ENCODE measurements around the gene GLCCI1.

The GLCCI1 gene

DNA sequence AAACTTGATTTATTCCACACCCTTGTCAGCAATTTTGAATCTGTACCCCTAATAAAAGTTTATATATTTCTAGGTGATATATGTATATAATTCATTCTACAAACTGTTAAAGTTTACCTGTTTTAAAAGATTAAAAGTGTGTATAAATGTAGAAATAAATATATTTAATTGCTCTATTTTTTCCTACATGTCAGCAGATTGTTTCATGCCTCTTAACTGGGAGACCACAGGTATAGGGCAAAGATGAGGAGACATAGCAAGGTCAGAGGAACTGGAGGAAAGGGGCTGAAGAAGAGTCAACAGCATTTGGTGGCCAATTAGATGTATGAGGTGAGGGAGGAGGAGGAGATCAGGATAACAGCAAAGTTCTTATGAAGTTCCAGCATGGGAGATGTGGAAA lies 109.8 kb downstream of the GLCCI1 start:
- Histone ChIP-seq H2AFZ (ENCODE audit: low read depth, low read length, severe bottlenecking) (no peak overlapping the region), H3K27ac (ENCODE audit: low read depth, low read length) (no peak overlapping the region)

DNA sequence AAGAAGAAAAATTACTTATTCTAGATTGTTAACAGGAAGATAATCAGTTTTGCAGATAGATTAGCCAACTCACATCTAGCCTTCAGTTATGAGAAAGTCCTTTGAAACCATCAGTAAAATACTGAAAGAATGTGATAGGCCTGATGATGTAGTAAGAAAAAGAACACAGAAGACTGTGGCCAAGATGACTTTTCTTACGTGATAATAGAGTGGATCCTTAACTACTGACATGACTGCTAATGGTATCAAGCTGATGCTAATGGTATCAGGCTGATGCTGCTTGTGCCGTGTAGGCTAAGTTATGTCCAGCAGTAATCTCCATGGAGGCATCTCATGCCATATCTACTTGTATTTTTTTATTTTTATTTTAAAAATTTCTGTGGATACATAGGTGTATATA lies 114.2 kb downstream of the GLCCI1 start:
- H3K9me3 ChIP-seq (ENCODE audit: insufficient read depth, low read length), result no peaks in the 10 kb centered on the region
- no peaks in the 10 kb centered on the region for H4K20me1 ChIP-seq (ENCODE audit: low read depth, low read length)
- H3K27ac ChIP-seq (ENCODE audit: low read depth, low read length), result no peak overlapping the region
- no peak overlapping the region for H2AFZ ChIP-seq (ENCODE audit: low read depth, low read length, severe bottlenecking)
- TF ChIP-seq EZH2phosphoT487 (conservative IDR thresholded peaks at IDR 0.05; ENCODE audit: low read length), result no peak
- TF ChIP-seq, protein P1, sequence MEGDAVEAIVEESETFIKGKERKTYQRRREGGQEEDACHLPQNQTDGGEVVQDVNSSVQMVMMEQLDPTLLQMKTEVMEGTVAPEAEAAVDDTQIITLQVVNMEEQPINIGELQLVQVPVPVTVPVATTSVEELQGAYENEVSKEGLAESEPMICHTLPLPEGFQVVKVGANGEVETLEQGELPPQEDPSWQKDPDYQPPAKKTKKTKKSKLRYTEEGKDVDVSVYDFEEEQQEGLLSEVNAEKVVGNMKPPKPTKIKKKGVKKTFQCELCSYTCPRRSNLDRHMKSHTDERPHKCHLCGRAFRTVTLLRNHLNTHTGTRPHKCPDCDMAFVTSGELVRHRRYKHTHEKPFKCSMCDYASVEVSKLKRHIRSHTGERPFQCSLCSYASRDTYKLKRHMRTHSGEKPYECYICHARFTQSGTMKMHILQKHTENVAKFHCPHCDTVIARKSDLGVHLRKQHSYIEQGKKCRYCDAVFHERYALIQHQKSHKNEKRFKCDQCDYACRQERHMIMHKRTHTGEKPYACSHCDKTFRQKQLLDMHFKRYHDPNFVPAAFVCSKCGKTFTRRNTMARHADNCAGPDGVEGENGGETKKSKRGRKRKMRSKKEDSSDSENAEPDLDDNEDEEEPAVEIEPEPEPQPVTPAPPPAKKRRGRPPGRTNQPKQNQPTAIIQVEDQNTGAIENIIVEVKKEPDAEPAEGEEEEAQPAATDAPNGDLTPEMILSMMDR (IDR thresholded peaks at IDR 0.05; ENCODE audit: insufficient read depth, low read length, poor library complexity, severe bottlenecking), result no peak
- no peak overlapping the region for H3K4me3 ChIP-seq (ENCODE audit: insufficient read depth, low read length, poor library complexity, severe bottlenecking)
- no peaks in the 10 kb centered on the region for H3K79me2 ChIP-seq (ENCODE audit: insufficient read depth, low read length)
- no peak overlapping the region for H3K4me2 ChIP-seq (ENCODE audit: low read depth, low read length, poor library complexity, severe bottlenecking)
- H3K27me3 ChIP-seq (ENCODE audit: low read length), result no peaks in the 10 kb centered on the region
- no peaks in the 10 kb centered on the region for H3F3A ChIP-seq (ENCODE audit: insufficient read depth)
- H3K9me2 ChIP-seq (replicated peaks; ENCODE audit: insufficient read depth, low read length), result no peaks in the 10 kb centered on the region
- no peak overlapping the region for H3K9ac ChIP-seq (ENCODE audit: low read length)
- H3K36me3 ChIP-seq (ENCODE audit: low read length), result 0 out of 2 replicates have a peak, but pooled peaks cover 4% of the 10 kb centered on the region

More for the DNA sequence above, 109.8 kb downstream of the GLCCI1 start:
- TF ChIP-seq, protein P1 (IDR thresholded peaks at IDR 0.05; ENCODE audit: insufficient read depth, low read length, poor library complexity, severe bottlenecking), result no peak
- TF ChIP-seq EZH2phosphoT487 (conservative IDR thresholded peaks at IDR 0.05; ENCODE audit: low read length), result no peak
- Histone ChIP-seq H4K20me1 (ENCODE audit: low read depth, low read length) (no peaks in the 10 kb centered on the region), H3K4me2 (ENCODE audit: low read depth, low read length, poor library complexity, severe bottlenecking) (no peak overlapping the region), H3K4me3 (ENCODE audit: insufficient read depth, low read length, poor library complexity, severe bottlenecking) (no peak overlapping the region), H3K9me3 (ENCODE audit: insufficient read depth, low read length) (no peaks in the 10 kb centered on the region), H3K27me3 (ENCODE audit: low read length) (no peaks in the 10 kb centered on the region), H3F3A (ENCODE audit: insufficient read depth) (no peaks in the 10 kb centered on the region), H3K79me2 (ENCODE audit: insufficient read depth, low read length) (no peaks in the 10 kb centered on the region), H3K36me3 (ENCODE audit: low read length) (0 out of 2 replicates have a peak, but pooled peaks cover 4% of the 10 kb centered on the region), H3K9ac (ENCODE audit: low read length) (no peak overlapping the region), H3K9me2 (replicated peaks; ENCODE audit: insufficient read depth, low read length) (no peaks in the 10 kb centered on the region)

DNA sequence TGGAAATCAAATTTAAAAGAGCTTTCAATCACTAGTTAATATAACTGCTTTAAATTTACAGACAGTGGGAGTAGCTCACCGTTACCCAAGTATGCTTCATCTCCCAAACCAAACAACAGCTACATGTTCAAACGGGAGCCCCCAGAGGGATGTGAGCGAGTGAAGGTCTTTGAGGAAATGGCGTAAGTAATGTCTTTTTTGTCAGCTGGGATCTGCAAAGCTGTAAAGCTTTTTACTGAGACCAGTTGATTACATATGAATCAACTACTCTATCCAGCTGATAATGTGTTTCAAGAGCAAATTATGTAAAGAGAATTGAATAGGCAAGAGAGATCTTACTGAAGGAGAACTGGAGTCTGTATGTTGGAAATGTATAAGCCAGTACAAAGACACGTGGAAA lies 116.2 kb downstream of the GLCCI1 start:
- no peaks in the 10 kb centered on the region for H3K79me2 ChIP-seq (ENCODE audit: insufficient read depth, low read length)
- H3K4me3 ChIP-seq (ENCODE audit: insufficient read depth, low read length, poor library complexity, severe bottlenecking), result no peak overlapping the region
- no peak for TF ChIP-seq EZH2phosphoT487 (conservative IDR thresholded peaks at IDR 0.05; ENCODE audit: low read length)
- TF ChIP-seq, protein P1 (IDR thresholded peaks at IDR 0.05; ENCODE audit: insufficient read depth, low read length, poor library complexity, severe bottlenecking), result no peak
- no peak overlapping the region for H2AFZ ChIP-seq (ENCODE audit: low read depth, low read length, severe bottlenecking)
- no peaks in the 10 kb centered on the region for H3K9me3 ChIP-seq (ENCODE audit: insufficient read depth, low read length)
- no peak overlapping the region for H3K4me2 ChIP-seq (ENCODE audit: low read depth, low read length, poor library complexity, severe bottlenecking)
- H3K27ac ChIP-seq (ENCODE audit: low read depth, low read length), result no peak overlapping the region
- H3F3A ChIP-seq (ENCODE audit: insufficient read depth), result no peaks in the 10 kb centered on the region
- H3K9me2 ChIP-seq (replicated peaks; ENCODE audit: insufficient read depth, low read length), result no peaks in the 10 kb centered on the region
- 0 out of 2 replicates have a peak, but pooled peaks cover 4% of the 10 kb centered on the region for H3K36me3 ChIP-seq (ENCODE audit: low read length)
- H3K27me3 ChIP-seq (ENCODE audit: low read length), result no peaks in the 10 kb centered on the region
- no peak overlapping the region for H3K9ac ChIP-seq (ENCODE audit: low read length)
- H4K20me1 ChIP-seq (ENCODE audit: low read depth, low read length), result no peaks in the 10 kb centered on the region
